CD4-positive, alpha-beta T cell treated with Interleukin-15 for 4 hours (primary cell): ENCODE measurements around the gene CBFA2T2.
"Not testable (repeated sequence)": the region's sequence is repeated elsewhere in the genome, so short reads cannot be mapped to it uniquely, and the experiment has no call there.

Source experiments
- DNase-seq: peaks from one replicate; pipeline ENCODE4 v3.0.0-alpha.2; 2020; ENCODE audit warnings: low spot score

CBFA2T2 gene

DNA sequence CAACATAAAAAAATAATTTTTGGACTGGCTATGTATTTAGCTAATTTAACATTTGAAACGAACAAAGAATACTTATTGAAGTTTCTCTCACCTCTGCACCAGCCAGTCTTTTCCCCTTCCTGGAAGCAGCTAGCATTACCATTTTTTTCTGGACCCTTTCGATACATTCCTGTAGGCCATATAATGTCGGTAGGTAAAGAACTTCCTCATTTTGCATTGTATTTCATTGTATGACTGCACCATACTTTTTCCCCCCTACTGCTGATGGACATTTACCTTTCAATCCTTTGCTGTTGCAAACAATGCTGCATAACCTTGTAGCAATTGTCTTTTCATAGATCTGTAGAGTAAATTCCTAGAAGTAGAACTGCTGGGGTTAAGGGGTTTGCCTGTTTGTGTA lies 17.6 kb downstream of the CBFA2T2 start:
- DNase-seq: no peak

DNA sequence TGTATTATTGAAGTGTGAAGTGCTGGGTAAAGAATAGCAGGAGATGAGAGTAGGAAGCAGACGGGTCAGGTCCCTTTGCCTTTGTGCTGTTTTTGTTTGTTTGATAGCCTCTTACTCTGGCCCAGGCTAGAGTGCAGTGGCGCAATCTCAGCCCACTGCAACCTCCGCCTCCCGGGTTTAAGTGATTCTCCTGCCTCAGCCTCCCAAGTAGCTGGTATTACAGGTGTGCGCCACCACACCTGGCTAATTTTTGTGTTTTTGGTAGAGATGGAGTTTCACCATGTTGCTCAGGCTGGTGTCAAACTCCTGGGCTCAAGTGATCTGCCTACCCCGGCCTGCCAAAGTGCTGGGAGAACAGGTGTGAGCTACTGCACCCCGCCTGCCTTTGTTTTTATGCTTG lies 18.1 kb downstream of the CBFA2T2 start:
- DNase-seq: not testable (repeated sequence)

DNA sequence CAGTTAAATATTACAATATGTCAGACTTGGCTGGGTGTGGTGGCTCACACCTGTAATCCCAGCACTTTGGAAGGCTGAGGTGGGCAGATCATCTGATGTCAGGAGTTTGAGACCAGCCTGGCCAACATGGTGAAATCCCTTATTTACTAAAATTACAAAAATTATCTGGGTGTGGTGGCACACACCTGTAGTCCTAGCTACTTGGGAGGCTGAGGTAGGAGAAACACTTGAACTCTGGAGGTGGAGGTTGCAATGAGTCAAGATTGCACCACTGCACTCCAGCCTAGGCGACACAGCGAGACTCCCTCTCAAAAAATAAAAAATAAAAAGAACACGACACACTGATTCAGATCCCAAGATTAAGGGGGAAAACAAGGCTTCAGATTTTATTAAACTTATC lies 19.2 kb downstream of the CBFA2T2 start:
- DNase-seq: not testable (repeated sequence)

DNA sequence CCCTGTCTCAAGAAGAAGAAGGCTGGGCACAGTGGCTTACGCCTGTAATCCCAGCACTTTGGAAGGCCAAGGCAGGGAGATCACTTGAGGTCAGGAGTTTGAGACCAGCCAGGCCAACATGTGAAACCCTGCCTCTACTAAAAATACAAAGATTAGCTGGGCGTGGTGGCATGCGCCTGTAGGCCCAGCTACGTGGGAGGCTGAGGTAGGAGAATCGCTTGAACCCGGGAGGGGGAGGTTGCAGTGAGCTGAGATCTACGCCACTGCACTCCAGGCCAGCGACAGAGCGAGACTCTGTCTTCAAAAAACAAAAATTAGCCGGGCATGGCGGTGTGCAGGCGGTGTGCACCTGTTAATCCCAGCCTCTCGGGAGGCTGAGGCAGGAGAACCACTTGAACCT lies 22.0 kb downstream of the CBFA2T2 start:
- not testable (repeated sequence) for DNase-seq

DNA sequence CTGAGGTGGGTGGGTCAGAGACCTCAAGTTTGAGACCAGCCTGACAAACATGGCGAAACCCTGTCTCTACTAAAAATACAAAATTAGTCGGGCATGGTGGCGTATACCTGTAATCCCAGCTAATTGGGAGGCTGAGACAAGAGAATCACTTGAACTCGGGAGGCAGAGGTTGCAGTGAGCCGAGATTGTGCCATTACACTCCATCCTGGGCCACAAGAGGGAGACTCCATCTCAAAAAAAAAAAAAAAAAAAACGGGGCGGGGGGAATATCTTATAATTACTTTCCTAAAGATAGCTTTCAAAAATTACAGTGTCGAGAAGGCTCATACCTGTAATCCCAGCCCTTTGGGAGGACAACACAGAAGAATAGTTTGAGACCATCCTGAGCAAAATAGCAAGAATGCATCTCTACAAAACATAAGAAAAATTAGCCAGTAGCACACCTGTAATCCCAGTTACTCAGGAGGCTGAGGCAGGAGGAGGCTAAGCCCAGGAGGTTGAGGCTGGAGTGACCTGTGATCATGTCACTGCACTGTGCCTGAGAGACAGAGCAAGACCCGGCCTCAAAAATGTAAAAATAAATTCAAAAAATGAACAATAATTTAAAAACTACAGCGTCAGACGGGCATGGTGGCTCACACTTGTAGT lies 25.8 kb downstream of the CBFA2T2 start:
- DNase-seq: no peak

DNA sequence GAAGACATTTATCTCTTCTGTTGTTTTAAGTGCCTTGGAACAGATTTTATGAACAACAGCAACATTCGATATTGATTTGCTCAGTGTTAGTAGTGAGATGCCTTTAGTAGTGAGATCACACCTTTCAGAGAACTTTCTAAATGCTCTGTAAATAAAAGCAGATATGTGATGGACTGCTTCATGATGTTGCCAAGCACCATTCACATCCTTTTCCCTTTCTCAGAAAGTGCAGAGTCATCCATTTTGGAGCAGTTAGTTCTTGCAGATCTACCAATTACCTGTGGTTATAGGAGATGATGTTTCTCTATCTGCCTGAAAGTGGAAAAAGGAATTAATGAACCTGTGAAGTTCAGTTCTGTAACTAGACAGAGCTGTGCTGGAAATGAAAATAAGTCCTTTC lies 27.0 kb downstream of the CBFA2T2 start:
- DNase-seq: no peak

DNA sequence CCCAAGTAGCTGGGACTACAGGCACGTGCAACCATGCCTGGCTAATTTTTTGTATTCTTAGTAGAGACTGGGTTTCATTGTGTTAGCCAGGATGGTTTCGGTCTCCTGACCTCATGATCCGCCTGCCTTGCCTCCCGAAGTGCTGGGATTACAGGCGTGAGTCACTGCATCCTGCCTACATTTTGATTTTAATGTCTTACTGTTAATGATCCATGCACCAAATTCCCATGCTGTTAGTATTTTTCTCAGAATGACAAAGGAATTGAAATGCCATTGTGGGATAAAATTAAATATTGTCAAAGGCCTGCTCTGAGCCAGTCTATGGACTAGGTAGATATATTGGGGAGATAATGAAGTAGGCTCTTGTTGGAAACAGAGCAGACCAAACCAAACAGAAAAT lies 28.2 kb downstream of the CBFA2T2 start:
- no peak for DNase-seq

DNA sequence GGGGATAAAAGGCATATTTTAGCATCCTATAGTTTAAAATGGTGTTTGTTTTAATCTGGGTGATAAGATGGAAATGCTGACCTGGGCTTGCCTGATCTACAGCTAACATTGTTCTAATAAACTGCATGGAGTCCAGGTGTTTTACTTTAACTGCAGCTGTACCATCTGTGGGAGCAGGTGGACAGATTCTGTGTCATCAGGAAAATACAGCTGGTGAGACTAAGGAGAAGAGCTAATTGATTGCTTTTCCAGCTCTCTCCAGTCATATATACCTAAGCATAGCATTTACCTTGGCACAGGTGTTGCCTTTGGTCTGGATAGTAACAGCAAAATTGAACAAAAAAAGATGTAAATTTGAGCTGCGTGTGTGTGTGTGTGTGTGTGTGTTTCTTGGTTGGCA lies 31.6 kb downstream of the CBFA2T2 start:
- no peak for DNase-seq

DNA sequence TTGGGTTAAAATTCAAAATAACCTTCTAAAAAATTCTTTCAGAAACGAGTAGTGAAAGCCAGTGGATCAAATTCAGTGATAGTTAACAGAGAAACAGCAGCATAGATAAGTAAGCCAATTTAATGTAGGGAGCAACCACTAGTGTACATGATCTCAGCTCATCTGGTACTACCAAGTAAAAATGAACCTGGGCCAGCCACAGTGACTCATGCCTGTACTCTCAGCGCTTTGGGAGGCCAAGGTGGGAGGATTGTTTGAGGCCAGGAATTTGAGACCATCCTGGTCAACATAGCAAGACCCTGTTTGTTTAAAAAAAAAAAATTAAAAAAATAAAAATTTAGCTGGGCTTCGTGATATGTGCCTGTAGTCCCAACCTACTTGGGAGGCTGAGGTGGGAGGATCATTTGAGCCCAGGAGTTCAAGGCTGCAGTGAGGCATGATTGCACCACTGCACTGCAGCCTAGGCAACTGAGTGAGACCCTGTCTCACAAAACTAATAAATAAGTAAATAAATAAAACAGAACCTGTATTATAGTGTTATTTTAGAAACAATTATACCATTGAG lies 32.4 kb downstream of the CBFA2T2 start:
- DNase-seq: peak; percentile 2

DNA sequence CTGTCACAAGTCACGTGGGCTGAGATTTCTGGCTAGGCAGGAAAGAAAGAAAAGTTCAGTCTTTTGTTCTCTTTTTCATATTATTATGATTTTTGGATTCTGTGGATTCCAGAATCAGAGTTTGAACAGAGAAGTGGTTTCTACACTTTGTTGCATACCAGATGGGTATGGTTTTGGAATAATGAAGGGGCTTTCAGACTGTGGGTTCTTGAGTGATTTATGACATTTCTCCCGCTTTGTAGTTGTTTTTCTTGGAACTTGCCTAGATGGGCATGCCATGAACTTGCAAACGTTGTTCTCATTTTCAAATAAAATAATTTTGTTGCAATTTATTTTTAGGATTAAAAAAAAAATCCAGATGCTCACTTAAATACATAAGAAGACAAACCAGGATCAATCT lies 34.4 kb downstream of the CBFA2T2 start:
- no peak for DNase-seq

DNA sequence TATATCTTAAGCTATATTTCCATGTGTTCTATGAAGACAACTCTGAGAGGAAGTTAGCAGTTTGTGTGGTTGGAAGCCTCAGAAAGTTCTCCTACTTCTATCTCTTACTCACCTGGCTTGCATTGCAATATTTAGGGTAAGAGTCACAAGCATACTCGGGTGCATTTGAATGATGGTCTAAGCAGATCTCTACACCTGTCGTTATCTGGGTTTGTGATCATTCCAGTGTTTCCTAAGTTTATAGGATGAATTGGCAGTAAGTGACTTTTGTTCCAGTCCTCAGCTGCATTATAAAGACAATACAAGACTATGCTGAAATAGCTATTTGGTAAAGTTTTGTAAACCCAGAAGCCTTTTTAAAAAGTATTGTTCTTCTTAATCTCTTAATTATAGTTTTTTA lies 36.9 kb downstream of the CBFA2T2 start:
- no peak for DNase-seq

DNA sequence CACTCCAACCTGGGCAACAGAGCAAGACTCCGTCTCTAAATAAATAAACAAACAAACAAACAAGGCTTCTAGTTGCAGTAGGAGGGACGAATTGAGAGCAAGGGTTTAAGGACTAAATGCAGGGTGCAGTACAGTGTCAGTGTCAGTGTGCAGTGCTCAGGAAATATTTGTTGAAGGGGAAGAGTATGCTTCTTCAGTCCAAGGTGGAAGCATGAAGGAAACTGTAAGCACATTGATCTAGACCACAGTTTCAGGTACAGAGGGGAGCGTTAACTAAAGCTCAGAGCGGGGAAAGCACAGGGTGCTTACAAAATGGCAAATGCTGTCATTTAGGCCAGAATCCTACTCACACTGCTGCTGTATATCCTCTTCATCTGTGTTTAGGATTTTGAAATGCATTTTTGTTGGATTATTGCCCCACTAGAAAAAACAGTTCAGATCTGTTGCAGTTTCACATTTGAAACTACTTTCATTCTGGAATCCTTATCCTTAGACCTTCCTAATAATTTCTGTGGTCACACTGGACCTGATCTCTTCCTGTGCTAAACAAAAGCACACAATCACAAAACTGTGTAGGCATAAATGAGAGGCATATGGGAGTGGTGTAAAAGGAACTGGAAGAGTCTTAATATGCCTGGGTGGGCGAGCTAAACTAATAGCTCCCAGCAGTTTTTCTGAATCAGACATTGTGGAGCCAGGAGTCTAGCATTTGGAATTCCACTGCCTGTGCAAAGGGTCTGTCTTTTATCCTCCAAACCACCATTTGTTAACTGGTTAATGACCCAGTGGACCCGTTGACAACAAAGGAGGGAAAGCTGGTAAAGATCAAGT lies 41.4 kb downstream of the CBFA2T2 start:
- no peak for DNase-seq

DNA sequence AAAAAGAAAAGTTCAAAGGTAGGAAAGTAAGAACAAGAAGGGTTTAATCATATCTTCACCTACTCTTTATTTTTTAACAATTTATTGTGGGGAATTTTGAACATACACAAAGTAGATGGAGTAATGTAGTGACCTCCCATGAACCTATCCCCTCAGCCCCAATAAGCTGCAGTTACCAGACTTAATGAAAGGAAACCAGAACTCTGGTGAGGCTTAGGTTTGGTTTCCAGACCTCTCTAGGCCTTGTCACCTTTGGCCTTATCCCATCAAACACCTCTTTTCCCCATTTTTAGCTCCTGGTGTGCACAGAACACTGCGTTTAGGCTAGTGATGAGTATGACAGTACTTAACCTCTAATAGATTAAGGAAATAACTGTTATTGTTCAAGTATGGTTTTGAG lies 42.0 kb downstream of the CBFA2T2 start:
- DNase-seq: no peak

DNA sequence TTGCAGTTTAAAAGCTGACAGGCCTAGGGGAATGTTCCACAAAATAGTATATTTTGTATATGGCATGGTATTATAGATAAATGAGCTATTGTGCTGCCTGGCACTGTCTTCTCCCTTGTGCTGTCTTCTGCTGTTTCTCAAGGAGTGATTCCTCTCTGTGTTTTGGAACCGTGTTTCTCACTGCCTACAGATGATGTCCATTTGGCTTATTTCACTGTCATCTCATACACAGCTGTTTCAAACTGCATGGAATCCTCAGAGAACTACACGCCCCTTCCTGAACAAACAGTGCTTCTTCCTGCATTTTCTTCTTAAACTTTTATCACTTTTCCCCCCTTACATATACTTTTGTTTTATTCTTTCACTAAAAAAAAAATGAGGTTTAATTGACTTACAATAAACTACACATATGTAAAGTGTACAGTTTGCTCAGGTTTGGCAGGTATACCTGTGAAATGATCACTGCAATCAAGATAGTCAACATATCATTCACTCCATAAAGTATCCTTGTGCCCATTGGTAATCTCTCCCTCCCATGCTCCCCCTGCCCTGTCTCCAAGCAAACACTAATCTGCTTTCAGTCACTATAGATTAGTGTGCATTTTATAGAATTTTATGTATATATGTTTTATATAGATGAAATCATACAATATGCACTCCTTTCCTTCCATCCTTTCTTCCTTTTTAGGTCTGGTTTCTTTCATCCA lies 43.0 kb downstream of the CBFA2T2 start:
- DNase-seq: no peak

DNA sequence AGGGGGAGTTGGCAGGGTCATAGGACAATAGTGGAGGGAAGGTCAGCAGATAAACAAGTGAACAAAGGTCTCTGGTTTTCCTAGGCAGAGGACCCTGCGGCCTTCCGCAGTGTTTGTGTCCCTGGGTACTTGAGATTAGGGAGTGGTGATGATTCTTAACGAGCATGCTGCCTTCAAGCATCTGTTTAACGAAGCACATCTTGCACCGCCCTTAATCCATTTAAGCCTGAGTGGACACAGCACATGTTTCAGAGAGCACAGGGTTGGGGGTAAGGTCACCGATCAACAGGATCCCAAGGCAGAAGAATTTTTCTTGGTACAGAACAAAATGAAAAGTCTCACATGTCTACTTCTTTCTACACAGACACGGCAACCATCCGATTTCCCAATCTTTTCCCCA lies 45.8 kb downstream of the CBFA2T2 start:
- not testable (repeated sequence) for DNase-seq

DNA sequence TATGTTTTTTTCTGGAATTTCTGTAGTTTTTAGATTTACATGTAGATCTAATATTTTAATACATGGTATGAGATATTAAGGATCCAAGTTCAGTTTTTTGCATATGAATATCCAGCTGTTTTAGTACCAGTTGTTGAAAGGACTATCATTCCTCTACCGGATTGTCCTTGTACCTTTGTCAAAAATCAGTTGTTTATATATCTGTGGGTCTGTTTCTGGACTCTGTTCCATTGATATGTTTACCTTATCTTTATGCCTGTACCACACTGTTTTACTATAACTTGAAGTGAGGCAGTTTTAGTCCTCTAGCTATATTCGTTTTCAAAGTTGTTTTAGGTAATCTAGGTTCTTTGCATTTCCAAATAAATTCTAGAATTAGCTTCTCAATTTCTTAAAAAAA lies 47.7 kb downstream of the CBFA2T2 start:
- DNase-seq: no peak

DNA sequence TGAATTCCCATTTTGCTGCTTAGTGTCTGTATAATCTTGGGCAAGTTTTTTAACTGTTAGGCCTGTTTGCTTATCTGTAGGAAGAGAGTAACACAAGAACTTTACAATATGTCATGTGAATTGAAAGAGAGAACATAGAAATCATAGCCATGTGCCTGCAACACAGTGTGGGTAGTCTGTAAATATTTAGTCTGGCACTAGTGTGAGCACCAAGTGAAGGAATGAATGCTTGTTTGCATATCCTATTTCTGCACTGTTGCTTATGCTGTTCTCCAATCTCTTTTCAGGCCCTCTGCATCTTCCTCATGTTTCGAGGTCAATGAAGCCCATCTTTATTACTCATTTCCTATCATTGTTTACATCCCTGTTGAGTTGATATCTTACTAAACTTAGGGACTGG lies 49.2 kb downstream of the CBFA2T2 start:
- DNase-seq: no peak

DNA sequence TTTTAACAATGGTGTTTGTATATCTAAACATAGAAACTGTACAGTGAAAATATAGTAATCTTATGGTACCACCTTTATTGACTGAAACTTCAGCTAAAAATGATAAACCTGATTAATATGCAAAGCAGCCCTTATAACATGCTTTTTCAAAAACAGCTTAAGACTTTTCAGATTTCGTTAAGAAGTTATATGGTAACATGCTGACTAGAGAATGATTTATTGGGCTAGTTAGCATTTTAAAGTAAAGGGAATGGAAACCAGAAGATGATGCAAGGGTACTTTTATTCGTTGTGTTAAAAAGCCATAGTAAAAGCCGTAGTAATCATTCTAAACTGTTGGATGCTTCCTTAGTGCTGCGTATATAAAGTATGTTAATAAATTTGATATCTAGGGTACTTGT lies 50.5 kb downstream of the CBFA2T2 start:
- no peak for DNase-seq

DNA sequence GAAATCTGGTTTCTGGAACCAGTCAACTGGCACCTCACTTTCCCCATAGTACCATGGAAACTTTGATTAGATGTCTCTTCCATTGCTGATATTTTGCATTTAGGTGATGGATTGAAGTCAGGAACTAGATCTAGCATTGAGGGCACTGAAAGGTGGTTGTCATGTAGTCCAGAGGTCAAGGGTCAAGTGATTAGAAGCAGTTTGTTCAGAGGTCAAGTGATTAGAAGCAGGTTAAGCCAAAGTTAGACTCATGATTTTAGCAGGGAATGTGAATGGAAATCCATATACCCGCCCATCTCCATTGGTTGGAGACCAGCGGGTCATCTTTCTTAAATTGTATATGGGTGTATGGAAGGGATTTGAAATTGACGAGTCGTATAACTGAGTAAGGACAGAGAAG lies 51.2 kb downstream of the CBFA2T2 start:
- DNase-seq: no peak

DNA sequence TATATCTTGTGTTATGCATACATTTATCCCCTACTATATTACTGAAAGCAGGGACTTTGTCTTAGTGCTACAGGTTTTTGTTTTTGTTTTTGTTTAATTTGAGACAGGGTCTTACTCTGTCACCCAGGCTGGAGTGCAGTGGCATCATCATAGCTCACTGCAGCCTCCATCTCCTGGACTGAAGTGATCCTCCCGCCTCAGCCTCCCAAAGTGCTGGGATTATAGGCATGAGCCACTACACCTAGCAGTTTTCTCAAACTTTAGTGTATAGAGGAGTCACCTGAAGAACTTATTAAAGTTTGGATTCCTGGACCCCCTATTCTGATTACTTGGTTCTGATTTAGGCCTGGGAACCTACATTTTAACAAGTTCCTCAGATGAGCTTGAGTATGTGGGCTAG lies 51.9 kb downstream of the CBFA2T2 start:
- no peak for DNase-seq

DNA sequence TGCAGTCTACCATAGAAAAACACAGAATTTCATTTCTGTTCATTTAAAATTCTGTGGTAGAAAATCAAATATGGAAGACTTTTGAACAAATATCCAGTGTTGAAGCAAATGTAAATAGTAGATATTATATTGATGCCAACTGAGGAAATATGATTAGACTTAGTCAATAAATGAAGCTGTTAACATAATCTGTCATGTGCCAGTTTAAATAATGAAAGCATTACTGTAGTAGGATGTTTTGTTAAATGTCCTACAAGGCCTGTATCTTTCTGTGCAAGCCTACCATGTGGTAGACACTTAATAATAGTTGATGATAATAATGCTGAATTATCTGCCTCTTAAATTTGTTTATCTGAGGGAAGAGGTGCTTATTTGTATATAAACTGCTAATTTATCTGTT lies 55.9 kb downstream of the CBFA2T2 start:
- no peak for DNase-seq

DNA sequence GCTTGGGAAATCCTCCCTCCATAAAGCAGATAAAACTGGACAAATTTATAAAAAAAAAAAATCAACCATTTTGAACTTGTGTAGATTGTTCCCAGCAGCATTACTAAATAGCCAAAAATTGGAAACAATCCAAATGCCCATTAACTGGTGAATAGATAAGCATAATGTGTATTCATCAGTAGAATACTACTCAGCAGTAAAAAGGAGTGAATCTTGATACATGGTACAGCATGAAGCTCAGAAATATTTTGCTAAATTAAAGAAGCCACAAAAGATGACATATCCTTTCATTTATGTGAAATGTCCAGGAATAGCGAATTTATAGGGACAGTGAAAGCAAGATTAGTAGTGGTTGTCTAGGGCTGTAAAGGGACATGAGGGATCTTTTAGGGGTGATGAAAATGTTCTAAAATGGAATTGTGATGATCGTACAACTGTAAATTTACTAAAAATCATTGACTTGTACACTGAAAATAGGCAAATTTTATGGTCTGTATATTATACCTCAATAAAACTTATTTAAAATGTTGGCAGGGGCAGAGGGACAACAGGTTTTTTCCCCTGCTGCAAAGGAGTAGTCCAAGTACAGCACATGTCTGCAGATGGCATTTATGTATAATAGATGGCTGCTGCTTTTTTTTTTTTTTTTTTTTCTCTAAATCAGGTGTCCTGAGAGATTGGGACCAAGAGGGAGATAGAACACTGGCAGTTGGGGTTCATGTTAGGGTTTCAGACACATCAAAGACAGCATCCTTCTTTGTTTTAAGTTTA lies 59.5 kb downstream of the CBFA2T2 start:
- no peak for DNase-seq
